NOMO-1 (cell line): ENCODE data around the gene PHAX.
"Not testable (repeated sequence)": the region's sequence is repeated elsewhere in the genome, so short reads cannot be mapped to it uniquely, and the experiment has no call there.

ENCODE experiments used
- DNase-seq, 2 experiments: peaks; one replicate each; lab custom pipeline; 2025; ENCODE audit not compliant: unreplicated experiment in 2 of 2; lab: John Stamatoyannopoulos, UW

PHAX gene

DNA sequence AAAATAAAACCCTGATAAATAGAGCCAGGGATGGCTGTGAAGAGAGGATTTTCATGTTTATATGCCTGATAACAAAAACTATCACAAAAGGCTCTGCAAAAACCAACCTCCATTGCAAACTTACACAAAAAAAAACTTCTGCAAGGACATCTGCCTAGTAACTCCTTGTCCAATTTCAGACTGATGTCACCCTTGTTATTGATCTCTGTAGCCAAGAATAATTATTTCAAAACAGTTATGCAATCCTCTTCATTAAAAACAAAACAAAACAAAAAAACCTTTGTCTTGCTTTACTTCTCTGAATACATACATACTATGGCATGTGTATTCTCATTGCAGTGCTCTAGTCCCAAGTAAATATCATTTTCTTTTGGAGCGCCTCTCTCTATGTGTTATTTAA, 49.7 kb downstream of the PHAX start:
- DNase-seq, result no peak

DNA sequence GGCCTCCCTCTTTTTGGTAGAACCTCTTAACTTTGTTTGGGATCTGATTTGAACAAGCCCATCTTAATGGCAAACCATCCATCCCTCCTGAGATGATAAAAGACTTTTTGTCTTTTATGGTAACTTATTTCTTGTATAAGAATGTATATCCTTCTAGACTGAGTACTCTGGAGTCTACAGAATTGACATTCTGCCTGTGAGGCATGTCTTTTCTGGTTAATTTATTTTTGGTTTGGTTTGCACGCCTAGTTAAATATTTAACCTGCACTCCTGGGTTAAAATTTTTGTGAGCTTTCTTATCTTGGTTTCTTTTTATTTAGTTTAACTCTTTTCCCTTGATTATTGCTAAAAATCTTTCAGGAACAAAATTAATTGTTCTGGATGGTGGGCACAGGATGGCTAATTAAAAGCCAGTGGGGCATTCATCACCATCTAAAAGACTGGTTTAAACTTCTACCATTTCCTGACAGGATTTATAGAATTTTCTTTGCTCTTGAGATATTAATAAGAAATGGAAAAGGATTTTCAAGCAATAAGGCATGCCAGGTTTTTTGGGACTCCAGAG, 50.3 kb downstream of the PHAX start:
- no peak for DNase-seq

DNA sequence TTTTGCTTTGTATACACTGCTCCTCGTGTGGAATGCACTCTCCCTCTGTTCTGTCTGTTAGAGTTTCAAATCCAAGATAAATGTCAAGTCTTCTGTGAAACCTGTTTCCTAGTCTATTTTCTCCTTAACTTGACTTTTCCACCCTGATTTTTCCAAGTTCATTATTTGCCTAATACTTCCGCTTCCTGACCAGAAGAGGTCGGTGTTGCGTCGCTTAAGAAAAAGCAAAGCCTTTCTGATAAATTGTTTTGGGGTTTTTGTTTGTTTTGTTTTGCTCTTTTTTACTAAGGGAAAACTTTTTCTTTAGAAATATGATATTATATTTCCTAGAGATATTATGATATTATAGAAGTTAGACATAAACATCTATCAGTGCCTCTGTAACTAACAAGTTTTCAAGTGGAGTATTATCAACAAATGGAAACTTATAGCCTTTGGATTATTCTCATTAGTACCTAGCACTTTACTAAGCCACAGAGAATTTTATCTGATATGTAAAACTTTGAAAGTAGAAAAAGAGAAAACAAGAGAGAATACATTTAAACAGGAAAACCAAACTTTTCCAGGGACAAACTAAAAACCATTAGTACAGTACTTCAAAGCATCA, 55.8 kb downstream of the PHAX start:
- peak in 1 of 2 experiments; percentile 33 for DNase-seq

DNA sequence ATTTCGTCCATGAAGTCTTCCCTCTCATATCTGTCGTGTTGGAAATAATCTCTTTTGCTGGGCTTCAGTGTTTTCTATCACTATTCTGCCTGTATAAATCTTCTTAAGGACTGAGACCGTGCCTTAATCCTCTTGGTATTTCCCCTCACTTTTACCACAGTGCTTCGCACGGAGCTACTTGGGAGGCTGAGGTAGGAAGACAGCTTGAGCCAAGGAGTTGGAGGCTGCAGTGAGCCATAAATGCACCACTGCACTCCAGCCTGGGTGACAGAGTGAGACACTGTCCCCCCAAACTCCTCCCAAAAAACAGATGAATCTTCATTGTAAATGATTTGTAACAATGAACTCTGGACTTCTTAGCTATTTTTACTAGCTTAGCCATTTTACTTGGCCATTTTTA, 57.8 kb downstream of the PHAX start:
- no peak for DNase-seq

GRCh38 chr5:126659805-126660482, 59.2 kb downstream of the PHAX start:
- peak in 1 of 2 experiments; percentile 32 for DNase-seq

GRCh38 chr5:126664586-126664985, 63.8 kb downstream of the PHAX start:
- DNase-seq, result no peak

GRCh38 chr5:126670109-126670508, 69.4 kb downstream of the PHAX start:
- not testable (repeated sequence) for DNase-seq

- not testable (repeated sequence) for DNase-seq
Measured at GRCh38 chr5:126671681-126672080, 70.9 kb downstream of the PHAX start.

- no peak for DNase-seq
Measured at GRCh38 chr5:126673477-126673876, 72.7 kb downstream of the PHAX start.

DNA sequence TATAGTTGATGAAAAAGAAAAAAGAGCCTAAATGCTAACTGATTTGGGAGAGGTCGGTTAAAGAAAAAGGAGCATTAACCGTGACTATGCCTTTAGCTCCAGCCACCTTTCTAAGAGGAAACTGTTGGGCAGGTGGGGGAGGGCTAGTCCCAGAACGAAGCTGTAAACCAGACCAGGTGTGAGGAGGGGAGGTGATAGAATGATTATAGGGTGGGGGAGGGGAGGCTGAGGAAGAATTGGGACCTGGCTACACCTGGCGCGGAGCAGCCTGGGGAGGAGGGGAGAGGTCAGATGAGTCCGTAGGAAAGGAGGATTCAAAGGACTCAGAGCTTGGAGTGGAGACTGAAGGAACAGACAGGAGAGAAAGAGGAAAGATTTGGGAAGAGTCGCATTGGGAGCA, 73.4 kb downstream of the PHAX start:
- no peak for DNase-seq

GRCh38 chr5:126675338-126675737, 74.6 kb downstream of the PHAX start:
- DNase-seq, result no peak

DNA sequence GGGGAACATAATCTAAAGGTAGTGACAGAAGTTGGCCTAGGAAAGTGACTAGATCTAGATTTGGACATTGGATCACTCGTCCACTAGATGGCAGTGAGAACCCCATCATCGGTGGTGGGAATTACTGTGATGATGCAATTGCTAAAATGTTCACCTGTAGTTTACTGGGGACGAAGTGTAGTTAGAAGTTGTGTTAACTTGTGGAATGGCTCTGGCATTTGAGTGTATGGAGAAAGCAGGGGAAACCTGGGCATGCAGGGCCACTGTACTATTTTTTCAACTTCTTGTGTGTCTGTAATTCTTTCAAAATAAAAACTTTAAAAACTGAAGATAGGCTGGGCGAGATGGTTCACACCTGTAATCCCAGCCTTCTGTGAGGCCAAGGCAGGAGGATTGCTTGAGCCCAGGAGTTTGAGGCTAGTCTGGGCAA, 75.5 kb downstream of the PHAX start:
- peak; percentile 36 to 63 for DNase-seq
